Sigmoid colon (tissue), 4 donors: ENCODE data around the gene PPP4R3A.

Experiments
- CTCF ChIP-seq, 4 experiments: fragments of 450-650 bp in 3 of 4; fragments of 200-600 bp in 1 of 4; IDR thresholded peaks; one replicate each; pipeline ENCODE4 v1.5.1; 2016 to 2019; ENCODE audit warnings: antibody characterized with exemption in 4 of 4, mild to moderate bottlenecking in 3 of 4, moderate library complexity in 2 of 4
- EP300 ChIP-seq, 4 donors: sonication (generic); formaldehyde crosslinking; IDR thresholded peaks; one replicate each; pipeline ENCODE4 v1.6.1; 2017; ENCODE audit warnings: antibody characterized with exemption in 4 of 4
- POLR2A ChIP-seq, 2 donors: fragments of 450-650 bp; IDR thresholded peaks; one replicate each; pipeline ENCODE4 v1.6.1; 2016; ENCODE audit warnings: antibody characterized with exemption in 2 of 2, mild to moderate bottlenecking in 2 of 2, moderate library complexity in 2 of 2
- POLR2AphosphoS5 ChIP-seq, 4 donors: sonication (generic); formaldehyde crosslinking; IDR thresholded peaks; one replicate each; pipeline ENCODE4 v1.6.1; 2017; ENCODE audit warnings: antibody characterized with exemption in 4 of 4

- TF ChIP-seq CTCF (IDR thresholded peaks at IDR 0.05) (no peak), POLR2AphosphoS5 (IDR thresholded peaks at IDR 0.05) (no peak), POLR2A (IDR thresholded peaks at IDR 0.05) (no peak), EP300 (IDR thresholded peaks at IDR 0.05) (no peak)
Observed at GRCh38 chr14:91520138-91520537, 10.0 kb upstream of the PPP4R3A start.
